WTC11 (cell line): ENCODE measurements around the gene CDH11. TPM values are rescaled to one million over a fixed set of nuclear protein-coding genes. Genes with fewer than 3 reads are reported as not detected.

ENCODE experiments used
- ATAC-seq: fragments of 200-7000 bp; cut with Tn5 transposase; 2 replicates; pipeline ENCODE4 v1.10.0; 2021; ENCODE audit warnings: mild to moderate bottlenecking, moderate library complexity
- CTCF ChIA-PET: fragments of 300-600 bp; sonication (Branson Sonifier 250); formaldehyde crosslinking; loops from one replicate; lab custom pipeline; 2021; ENCODE audit warnings: antibody characterized with exemption; lab: Charles Lee
- POLR2A ChIA-PET: fragments of 350-600 bp; sonication (Branson Sonifier 250); formaldehyde crosslinking; loops from one replicate; lab custom pipeline; 2021; ENCODE audit warnings: antibody characterized with exemption; lab: Charles Lee
- DNase-seq: peaks from one replicate; pipeline ENCODE4 v3.0.0; 2021; ENCODE audit warnings: low spot score
- H3K27ac Mint-ChIP-seq: 2 replicates; pipeline ENCODE4 v1.8.0; 2021; ENCODE audit warnings: mixed read lengths
- H3K27me3 Mint-ChIP-seq: 2 replicates; pipeline ENCODE4 v1.8.0; 2021; ENCODE audit warnings: low read depth, mild to moderate bottlenecking, moderate library complexity, mixed read lengths
- H3K36me3 Mint-ChIP-seq: 2 replicates; pipeline ENCODE4 v1.8.0; 2021; ENCODE audit warnings: mixed read lengths
- H3K4me1 Mint-ChIP-seq: 2 replicates; pipeline ENCODE4 v1.8.0; 2022; ENCODE audit warnings: mixed read lengths
- H3K4me3 Mint-ChIP-seq: 2 replicates; pipeline ENCODE4 v1.8.0; 2021; ENCODE audit warnings: mild to moderate bottlenecking, moderate library complexity, mixed read lengths
- H3K9me3 Mint-ChIP-seq: 2 replicates; pipeline ENCODE4 v1.8.0; 2021; ENCODE audit warnings: mixed read lengths
- AR ChIP-seq: fragments of 250-450 bp; sonication (Bioruptor Pico); IDR thresholded peaks from 2 replicates; pipeline ENCODE4 v1.9.0; 2021; ENCODE audit warnings: mild to moderate bottlenecking
- FOXP4 ChIP-seq: sonication (generic); formaldehyde crosslinking; IDR thresholded peaks from 2 replicates; pipeline ENCODE4 v1.8.0; 2022; ENCODE audit warnings: mild to moderate bottlenecking, missing genetic modification reagents
- GRHL2 ChIP-seq: fragments of 250-450 bp; sonication (Bioruptor Pico); IDR thresholded peaks from 2 replicates; pipeline ENCODE4 v1.8.0; 2022; ENCODE audit warnings: mild to moderate bottlenecking, moderate library complexity; ENCODE audit not compliant: insufficient replicate concordance, severe bottlenecking
- MXD4 ChIP-seq: fragments of 250-450 bp; sonication (Bioruptor Pico); IDR thresholded peaks from 2 replicates; pipeline ENCODE4 v1.8.0; 2021; ENCODE audit warnings: mild to moderate bottlenecking, moderate library complexity, borderline replicate concordance
- NFATC4 ChIP-seq: fragments of 250-450 bp; sonication (Bioruptor Pico); IDR thresholded peaks from 2 replicates; pipeline ENCODE4 v1.9.0; 2021; ENCODE audit warnings: mild to moderate bottlenecking
- NR3C1 ChIP-seq: sonication (generic); formaldehyde crosslinking; conservative IDR thresholded peaks from 2 replicates; pipeline ENCODE4 v1.8.1; 2023; ENCODE audit warnings: low read depth, mild to moderate bottlenecking, missing genetic modification reagents
- TCF7 ChIP-seq: sonication (generic); formaldehyde crosslinking; IDR thresholded peaks from 2 replicates; pipeline ENCODE4 v1.8.0; 2022; ENCODE audit warnings: mild to moderate bottlenecking, low read depth, missing genetic modification reagents, moderate library complexity
- TP53 ChIP-seq: sonication (generic); formaldehyde crosslinking; IDR thresholded peaks from 2 replicates; pipeline ENCODE4 v1.8.1; 2023; ENCODE audit warnings: mild to moderate bottlenecking, missing genetic modification reagents
- USF2 ChIP-seq: sonication (generic); formaldehyde crosslinking; IDR thresholded peaks from 2 replicates; pipeline ENCODE4 v1.8.1; 2023; ENCODE audit warnings: mild to moderate bottlenecking, missing genetic modification reagents, moderate library complexity
- ZBTB43 ChIP-seq: sonication (generic); formaldehyde crosslinking; IDR thresholded peaks from 2 replicates; pipeline ENCODE4 v1.8.1; 2023; ENCODE audit warnings: mild to moderate bottlenecking, missing genetic modification reagents
- ZNF138 ChIP-seq: sonication (generic); formaldehyde crosslinking; conservative IDR thresholded peaks from 2 replicates; pipeline ENCODE4 v1.8.1; 2022; ENCODE audit warnings: mild to moderate bottlenecking, moderate library complexity, missing genetic modification reagents
- ZNF232 ChIP-seq: sonication (generic); formaldehyde crosslinking; IDR thresholded peaks from 2 replicates; pipeline ENCODE4 v1.8.0; 2022; ENCODE audit warnings: mild to moderate bottlenecking, missing genetic modification reagents
- ZNF263 ChIP-seq: sonication (generic); formaldehyde crosslinking; IDR thresholded peaks from 2 replicates; pipeline ENCODE4 v1.8.1; 2022; ENCODE audit warnings: low read depth, mild to moderate bottlenecking, moderate library complexity, missing genetic modification reagents
- ZNF281 ChIP-seq: sonication (generic); formaldehyde crosslinking; IDR thresholded peaks from 2 replicates; pipeline ENCODE4 v1.8.0; 2023; ENCODE audit warnings: mild to moderate bottlenecking, missing genetic modification reagents
- ZNF423 ChIP-seq: fragments of 250-450 bp; sonication (Bioruptor Pico); IDR thresholded peaks from 2 replicates; pipeline ENCODE4 v2.1.2; 2022; ENCODE audit warnings: mild to moderate bottlenecking, moderate library complexity
- ZNF425 ChIP-seq: fragments of 250-450 bp; sonication (Bioruptor Pico); conservative IDR thresholded peaks from 2 replicates; pipeline ENCODE4 v1.9.0; 2021; ENCODE audit warnings: mild to moderate bottlenecking
- ZNF671 ChIP-seq: fragments of 250-450 bp; sonication (Bioruptor Pico); IDR thresholded peaks from 2 replicates; pipeline ENCODE4 v1.8.0; 2021; ENCODE audit warnings: mild to moderate bottlenecking
- total RNA-seq: library from RNA; stranded (reverse); gene quantifications from 3 replicates; pipeline ENCODE4 v1.2.3, GENCODE V29; 2021

Gene CDH11
- total RNA-seq, 1 experiment from 2014 or later: 11.6 TPM

GRCh38 chr16:65069766-65070165, 52.1 kb downstream of the CDH11 start:
- DNase-seq (no peak), ATAC-seq (no peak)
- ChIA-PET CTCF (no interaction called here), POLR2A (no interaction called here)
- Mint-ChIP-seq H3K27ac (no peak overlapping the region), H3K9me3 (no peaks in the 10 kb centered on the region), H3K36me3 (no peaks in the 10 kb centered on the region), H3K4me1 (peaks cover 17% of the 10 kb centered on the region), H3K27me3 (no peaks in the 10 kb centered on the region), H3K4me3 (no peak overlapping the region)
- TF ChIP-seq TCF7: no peak
- TF ChIP-seq NFATC4 (CRISPR knock-in tag): no peak
- no peak for TF ChIP-seq ZNF138 (CRISPR knock-in tag)
- TF ChIP-seq ZNF232 (CRISPR knock-in tag): no peak
- no peak for TF ChIP-seq ZNF423 (CRISPR knock-in tag)
- TF ChIP-seq TP53 (CRISPR knock-in tag): no peak
- no peak for TF ChIP-seq AR
- no peak for TF ChIP-seq ZBTB43 (CRISPR knock-in tag)
- TF ChIP-seq ZNF671 (CRISPR knock-in tag): no peak
- TF ChIP-seq ZNF281 (CRISPR knock-in tag): no peak
- no peak for TF ChIP-seq FOXP4 (CRISPR knock-in tag)
- no peak for TF ChIP-seq USF2 (CRISPR knock-in tag)
- no peak for TF ChIP-seq ZNF263 (CRISPR knock-in tag)
- no peak for TF ChIP-seq NR3C1 (CRISPR knock-in tag)
- no peak for TF ChIP-seq GRHL2 (CRISPR knock-in tag)
- no peak for TF ChIP-seq MXD4 (CRISPR knock-in tag)
- no peak for TF ChIP-seq ZNF425 (CRISPR knock-in tag)
